Ishikawa (cell line): ENCODE measurements around the gene CLIP3.

ENCODE experiments used
- CEBPB ChIP-seq: IDR thresholded peaks from 2 replicates; pipeline ENCODE4 v1.6.1; 2012
- CREB1 ChIP-seq: IDR thresholded peaks from 2 replicates; pipeline ENCODE4 v1.6.1; 2012; ENCODE audit warnings: low read depth
- EGR1 ChIP-seq: IDR thresholded peaks from 2 replicates; pipeline ENCODE4 v1.6.1; 2012
- EP300 ChIP-seq: IDR thresholded peaks from 2 replicates; pipeline ENCODE4 v1.6.1; 2012; ENCODE audit warnings: borderline replicate concordance
- FOXM1 ChIP-seq: IDR thresholded peaks from 2 replicates; pipeline ENCODE4 v1.6.1; 2012; ENCODE audit warnings: low read depth, borderline replicate concordance
- NFIC ChIP-seq: IDR thresholded peaks from 2 replicates; pipeline ENCODE4 v1.6.1; 2012
- RAD21 ChIP-seq: IDR thresholded peaks from 2 replicates; pipeline ENCODE4 v1.6.1; 2012; ENCODE audit warnings: low read depth
- TAF1 ChIP-seq: IDR thresholded peaks from 2 replicates; pipeline ENCODE4 v1.6.1; 2012; ENCODE audit warnings: low read depth, mild to moderate bottlenecking
- TCF12 ChIP-seq: IDR thresholded peaks from 2 replicates; pipeline ENCODE4 v1.6.1; 2012; ENCODE audit warnings: low read depth
- TEAD4 ChIP-seq: IDR thresholded peaks from 2 replicates; pipeline ENCODE4 v1.6.1; 2012
- YY1 ChIP-seq: IDR thresholded peaks from 2 replicates; pipeline ENCODE4 v1.6.1; 2012; ENCODE audit warnings: low read depth
- ZBTB7A ChIP-seq: IDR thresholded peaks from 2 replicates; pipeline ENCODE4 v1.6.1; 2012; ENCODE audit warnings: low read depth
- TF ChIP-seq, protein P1 (sequence below): IDR thresholded peaks from 2 replicates; pipeline ENCODE4 v1.6.1; 2012; ENCODE audit warnings: low read depth, mild to moderate bottlenecking
- TF ChIP-seq, protein P2 (sequence below): IDR thresholded peaks from 2 replicates; pipeline ENCODE4 v1.6.1; 2012
- TF ChIP-seq, protein P3 (sequence below): IDR thresholded peaks from 2 replicates; pipeline ENCODE4 v1.6.1; 2012

CLIP3 gene, protein sequence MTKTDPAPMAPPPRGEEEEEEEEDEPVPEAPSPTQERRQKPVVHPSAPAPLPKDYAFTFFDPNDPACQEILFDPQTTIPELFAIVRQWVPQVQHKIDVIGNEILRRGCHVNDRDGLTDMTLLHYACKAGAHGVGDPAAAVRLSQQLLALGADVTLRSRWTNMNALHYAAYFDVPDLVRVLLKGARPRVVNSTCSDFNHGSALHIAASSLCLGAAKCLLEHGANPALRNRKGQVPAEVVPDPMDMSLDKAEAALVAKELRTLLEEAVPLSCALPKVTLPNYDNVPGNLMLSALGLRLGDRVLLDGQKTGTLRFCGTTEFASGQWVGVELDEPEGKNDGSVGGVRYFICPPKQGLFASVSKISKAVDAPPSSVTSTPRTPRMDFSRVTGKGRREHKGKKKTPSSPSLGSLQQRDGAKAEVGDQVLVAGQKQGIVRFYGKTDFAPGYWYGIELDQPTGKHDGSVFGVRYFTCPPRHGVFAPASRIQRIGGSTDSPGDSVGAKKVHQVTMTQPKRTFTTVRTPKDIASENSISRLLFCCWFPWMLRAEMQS

DNA sequence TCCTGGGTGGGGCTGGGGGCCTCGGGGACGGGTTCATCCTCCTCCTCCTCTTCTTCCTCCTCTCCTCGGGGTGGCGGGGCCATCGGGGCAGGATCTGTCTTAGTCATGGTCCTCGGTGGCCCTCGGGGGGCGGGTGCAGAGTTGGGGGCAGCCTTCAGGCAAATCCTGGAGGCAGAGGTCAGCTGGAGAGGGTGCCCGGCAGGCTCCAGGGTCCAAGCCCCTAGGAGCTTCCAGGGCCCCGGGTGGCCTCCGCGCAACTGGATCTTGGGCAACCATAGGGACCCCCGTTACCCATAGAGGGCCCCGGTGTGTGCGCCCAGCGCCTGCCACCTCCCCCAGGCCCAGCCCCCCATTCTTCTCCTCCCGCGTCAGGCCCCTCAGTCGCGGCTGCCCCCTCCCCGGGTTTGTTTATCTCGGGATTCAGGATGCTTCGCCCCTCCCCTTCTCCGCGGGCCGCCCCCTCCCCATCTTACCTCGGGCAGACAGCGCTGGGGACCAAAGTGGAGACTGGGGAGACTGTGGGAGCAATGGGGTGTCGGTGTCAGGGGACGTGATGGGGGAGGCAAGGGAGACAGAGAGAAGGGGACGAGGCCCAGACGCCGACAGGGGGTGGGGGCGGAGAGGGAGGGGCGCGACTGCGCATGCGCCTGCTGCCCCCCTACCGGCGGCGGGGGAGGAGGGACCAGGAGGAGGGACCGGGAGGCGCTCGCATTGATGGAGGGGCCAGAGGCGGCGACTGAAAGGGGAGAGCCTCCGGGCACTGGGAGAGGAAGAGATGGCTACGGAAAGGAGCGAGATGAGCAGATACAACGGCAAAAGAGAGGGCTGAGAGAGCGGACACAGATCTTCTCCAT is at the start of gene CLIP3:
Gene CLIP3 (minus strand): TSS at position 623 of the 854 bp plus-strand sequence. CDS start 516 bp downstream, at position 107.
- TF ChIP-seq FOXM1, result no peak
- no peak for TF ChIP-seq TCF12
- TF ChIP-seq TEAD4, result no peak
- TF ChIP-seq, protein P1, sequence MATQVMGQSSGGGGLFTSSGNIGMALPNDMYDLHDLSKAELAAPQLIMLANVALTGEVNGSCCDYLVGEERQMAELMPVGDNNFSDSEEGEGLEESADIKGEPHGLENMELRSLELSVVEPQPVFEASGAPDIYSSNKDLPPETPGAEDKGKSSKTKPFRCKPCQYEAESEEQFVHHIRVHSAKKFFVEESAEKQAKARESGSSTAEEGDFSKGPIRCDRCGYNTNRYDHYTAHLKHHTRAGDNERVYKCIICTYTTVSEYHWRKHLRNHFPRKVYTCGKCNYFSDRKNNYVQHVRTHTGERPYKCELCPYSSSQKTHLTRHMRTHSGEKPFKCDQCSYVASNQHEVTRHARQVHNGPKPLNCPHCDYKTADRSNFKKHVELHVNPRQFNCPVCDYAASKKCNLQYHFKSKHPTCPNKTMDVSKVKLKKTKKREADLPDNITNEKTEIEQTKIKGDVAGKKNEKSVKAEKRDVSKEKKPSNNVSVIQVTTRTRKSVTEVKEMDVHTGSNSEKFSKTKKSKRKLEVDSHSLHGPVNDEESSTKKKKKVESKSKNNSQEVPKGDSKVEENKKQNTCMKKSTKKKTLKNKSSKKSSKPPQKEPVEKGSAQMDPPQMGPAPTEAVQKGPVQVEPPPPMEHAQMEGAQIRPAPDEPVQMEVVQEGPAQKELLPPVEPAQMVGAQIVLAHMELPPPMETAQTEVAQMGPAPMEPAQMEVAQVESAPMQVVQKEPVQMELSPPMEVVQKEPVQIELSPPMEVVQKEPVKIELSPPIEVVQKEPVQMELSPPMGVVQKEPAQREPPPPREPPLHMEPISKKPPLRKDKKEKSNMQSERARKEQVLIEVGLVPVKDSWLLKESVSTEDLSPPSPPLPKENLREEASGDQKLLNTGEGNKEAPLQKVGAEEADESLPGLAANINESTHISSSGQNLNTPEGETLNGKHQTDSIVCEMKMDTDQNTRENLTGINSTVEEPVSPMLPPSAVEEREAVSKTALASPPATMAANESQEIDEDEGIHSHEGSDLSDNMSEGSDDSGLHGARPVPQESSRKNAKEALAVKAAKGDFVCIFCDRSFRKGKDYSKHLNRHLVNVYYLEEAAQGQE, result no peak
- no peak for TF ChIP-seq TAF1
- no peak for TF ChIP-seq RAD21
- no peak for TF ChIP-seq NFIC
- no peak; the same call in 1 of the 2 replicates for TF ChIP-seq ZBTB7A
- TF ChIP-seq CREB1, result no peak
- TF ChIP-seq YY1, result no peak
- TF ChIP-seq, protein P2, sequence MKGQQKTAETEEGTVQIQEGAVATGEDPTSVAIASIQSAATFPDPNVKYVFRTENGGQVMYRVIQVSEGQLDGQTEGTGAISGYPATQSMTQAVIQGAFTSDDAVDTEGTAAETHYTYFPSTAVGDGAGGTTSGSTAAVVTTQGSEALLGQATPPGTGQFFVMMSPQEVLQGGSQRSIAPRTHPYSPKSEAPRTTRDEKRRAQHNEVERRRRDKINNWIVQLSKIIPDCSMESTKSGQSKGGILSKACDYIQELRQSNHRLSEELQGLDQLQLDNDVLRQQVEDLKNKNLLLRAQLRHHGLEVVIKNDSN, result no peak
- no peak for TF ChIP-seq EGR1
- TF ChIP-seq EP300, result no peak
- TF ChIP-seq, protein P3, sequence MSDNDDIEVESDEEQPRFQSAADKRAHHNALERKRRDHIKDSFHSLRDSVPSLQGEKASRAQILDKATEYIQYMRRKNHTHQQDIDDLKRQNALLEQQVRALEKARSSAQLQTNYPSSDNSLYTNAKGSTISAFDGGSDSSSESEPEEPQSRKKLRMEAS, result no peak

DNA sequence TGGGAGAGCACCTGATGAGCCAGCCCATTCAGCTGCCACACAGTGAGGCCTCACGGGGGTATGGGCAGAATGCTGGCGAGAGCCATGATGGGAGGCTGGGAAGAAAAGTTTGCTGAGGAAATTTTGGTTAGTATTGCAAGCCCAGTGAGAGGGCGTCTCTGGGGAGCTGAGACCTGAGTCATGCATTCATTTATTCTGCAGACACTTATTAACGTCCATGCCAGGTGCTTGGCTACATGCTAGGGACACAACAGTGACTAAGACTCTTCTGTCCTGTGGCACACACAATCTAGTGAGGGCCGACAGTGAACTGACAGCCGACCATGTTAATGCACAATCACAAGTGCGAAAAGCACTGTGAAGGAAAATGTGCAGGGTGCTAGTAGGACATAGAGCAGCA is 49.2 kb upstream of the CLIP3 start:
- TF ChIP-seq TEAD4 (no peak), YY1 (no peak), TAF1 (no peak), FOXM1 (no peak), RAD21 (no peak)
- TF ChIP-seq, protein P3, result no peak

DNA sequence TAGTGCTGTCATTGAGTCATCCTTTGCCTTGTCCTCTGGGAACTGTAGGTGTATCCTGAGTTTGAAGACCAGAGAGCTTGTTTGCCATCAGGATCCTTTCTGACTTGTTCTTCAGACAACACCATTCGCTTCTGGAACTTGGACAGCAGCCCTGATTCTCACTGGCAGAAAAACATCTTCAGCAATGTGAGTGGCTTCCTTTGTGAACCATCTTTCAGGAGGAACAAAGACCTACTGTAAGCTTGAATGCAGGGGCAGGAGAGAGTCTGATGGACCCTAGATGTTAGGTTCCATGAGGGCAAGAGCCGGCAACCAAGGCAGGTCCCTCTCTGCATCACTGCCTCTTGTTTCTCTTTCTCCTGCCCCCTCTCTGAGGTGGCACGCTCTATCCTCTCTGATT is 48.7 kb upstream of the CLIP3 start:
- TF ChIP-seq EGR1, result no peak
- TF ChIP-seq RAD21, result no peak

DNA sequence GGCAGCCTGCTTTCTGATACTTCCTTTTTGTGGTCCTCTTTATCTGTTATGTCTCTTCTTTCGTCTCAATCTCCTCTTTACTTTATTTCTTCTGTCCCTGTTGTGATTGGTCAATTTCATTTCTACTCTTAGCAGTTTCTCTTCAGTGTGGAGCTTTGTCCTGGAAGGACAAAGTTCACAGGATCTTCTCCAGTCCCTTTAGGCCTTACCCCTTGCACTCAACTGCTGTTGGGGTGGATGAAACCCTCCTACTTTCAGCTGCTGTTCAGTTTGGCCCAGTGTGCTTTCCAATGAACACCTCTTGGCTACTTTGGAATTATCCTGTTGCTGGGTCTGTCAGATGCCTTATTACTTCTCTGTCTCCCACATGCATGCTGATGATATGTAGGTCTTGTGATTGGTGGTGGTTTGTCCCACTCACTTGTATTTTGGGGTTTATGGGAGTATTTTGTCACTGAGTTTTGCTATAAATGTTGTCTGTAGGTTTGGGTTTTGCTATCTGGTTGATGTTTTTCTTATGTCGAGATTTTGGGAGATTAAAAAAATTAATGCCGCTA is 46.8 kb upstream of the CLIP3 start:
- no peak for TF ChIP-seq NFIC
- no peak for TF ChIP-seq TEAD4
- TF ChIP-seq, protein P1, result no peak
- no peak for TF ChIP-seq TCF12
- TF ChIP-seq TAF1, result no peak
- TF ChIP-seq CEBPB, result no peak
- no peak for TF ChIP-seq RAD21
- TF ChIP-seq YY1, result no peak
- TF ChIP-seq EGR1, result no peak
- TF ChIP-seq ZBTB7A, result no peak

DNA sequence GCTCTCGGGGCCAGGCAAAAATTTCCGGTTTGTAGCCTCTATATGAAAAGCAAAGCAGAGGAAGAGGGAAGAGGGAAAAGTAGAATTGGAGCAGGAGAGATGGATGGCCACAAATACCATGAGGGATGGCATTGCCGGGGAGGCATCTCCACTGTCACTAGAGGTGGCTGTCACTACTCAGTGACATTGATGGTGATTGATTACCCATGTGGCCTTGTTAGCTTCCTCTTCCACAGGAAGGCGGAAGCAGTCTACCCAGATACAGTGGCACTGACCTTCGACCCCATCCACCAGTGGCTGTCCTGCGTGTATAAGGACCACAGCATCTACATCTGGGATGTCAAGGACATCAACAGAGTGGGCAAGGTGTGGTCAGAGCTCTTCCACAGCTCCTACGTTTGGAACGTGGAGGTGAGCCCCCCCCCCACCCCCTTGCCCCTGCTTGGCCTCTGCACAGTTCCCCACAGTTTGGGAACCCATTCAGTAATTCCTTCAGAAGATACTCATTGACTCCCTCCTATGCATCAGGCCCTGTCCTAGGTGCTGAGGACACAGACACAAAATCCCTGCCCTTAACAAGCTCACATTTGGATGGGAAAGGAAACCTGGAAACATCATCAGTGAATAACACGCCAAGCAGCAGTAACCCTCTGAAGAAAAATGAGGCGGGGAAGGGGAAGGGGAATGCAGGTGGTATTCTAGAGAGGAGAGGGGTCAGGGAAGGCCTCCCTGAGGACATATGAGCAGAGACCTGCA is 40.6 kb upstream of the CLIP3 start:
- TF ChIP-seq CEBPB, result no peak
- TF ChIP-seq, protein P1, result peak; percentile 72
